HepG2 (cell line): ENCODE data around the gene RUBCNL. TPM values are rescaled to one million over a fixed set of nuclear protein-coding genes. Genes with fewer than 3 reads are reported as not detected.
A peak's percentile ranks its signal among the peaks of the same experiment; 100 is the strongest.

Experiments used
- ELF3 ChIP-seq: IDR thresholded peaks from 2 replicates; pipeline ENCODE4 v1.6.1; 2016; ENCODE audit warnings: missing genetic modification reagents, missing compliant biosample characterization
- EP300 ChIP-seq, 3 experiments: sonication (generic) in 1 of 3; formaldehyde crosslinking in 1 of 3; IDR thresholded peaks; 2 replicates each; pipeline versions ENCODE4 v1.5.1 to v1.6.1; 2011 to 2020; ENCODE audit warnings: low read depth in 2 of 3, low read length in 2 of 3, borderline replicate concordance in 1 of 3, improper control_type of control experiment in 1 of 3, mild to moderate bottlenecking in 1 of 3, missing genetic modification reagents in 1 of 3, moderate library complexity in 1 of 3
- FOXA1 ChIP-seq, 2 experiments: fragments of 450-650 bp in 1 of 2; sonication (generic) in 1 of 2; formaldehyde crosslinking in 1 of 2; IDR thresholded peaks; 2 replicates each; pipeline versions ENCODE4 v1.4.0 to v1.6.1; 2016 to 2020; ENCODE audit warnings: missing genetic modification reagents in 1 of 2
- FOXA3 ChIP-seq: IDR thresholded peaks from 2 replicates; pipeline ENCODE4 v1.6.1; 2016; ENCODE audit warnings: missing genetic modification reagents, missing compliant biosample characterization
- GATAD2A ChIP-seq: IDR thresholded peaks from 2 replicates; pipeline ENCODE4 v1.6.1; 2016
- GPN1 ChIP-seq: sonication (generic); formaldehyde crosslinking; IDR thresholded peaks from 2 replicates; pipeline ENCODE4 v1.5.1; 2020; ENCODE audit warnings: missing genetic modification reagents, borderline replicate concordance
- JUND ChIP-seq: sonication (generic); formaldehyde crosslinking; IDR thresholded peaks from 2 replicates; pipeline ENCODE4 v1.8.0; 2022; ENCODE audit warnings: mild to moderate bottlenecking, missing genetic modification reagents
- MED1 ChIP-seq: sonication (generic); formaldehyde crosslinking; IDR thresholded peaks from 2 replicates; pipeline ENCODE4 v1.4.0; 2020; ENCODE audit warnings: missing genetic modification reagents
- MEF2D ChIP-seq: sonication (generic); formaldehyde crosslinking; IDR thresholded peaks from 2 replicates; pipeline ENCODE4 v1.5.1; 2020; ENCODE audit warnings: mild to moderate bottlenecking, missing genetic modification reagents
- NBN ChIP-seq: fragments of 450-650 bp; conservative IDR thresholded peaks from 2 replicates; pipeline ENCODE4 v1.6.1; 2017
- RBAK ChIP-seq: sonication (generic); formaldehyde crosslinking; IDR thresholded peaks from 2 replicates; pipeline ENCODE4 v1.5.1; 2020; ENCODE audit warnings: mild to moderate bottlenecking, missing genetic modification reagents
- SOX5 ChIP-seq: IDR thresholded peaks from 2 replicates; pipeline ENCODE4 v1.6.1; 2016; ENCODE audit warnings: borderline replicate concordance
- SOX6 ChIP-seq, 2 experiments: fragments of 450-650 bp in 1 of 2; sonication (generic) in 1 of 2; formaldehyde crosslinking in 1 of 2; IDR thresholded peaks; 2 replicates each; pipeline versions ENCODE4 v1.4.0 to v1.6.1; 2017 to 2020; ENCODE audit warnings: antibody characterized with exemption in 1 of 2, mild to moderate bottlenecking in 1 of 2, missing genetic modification reagents in 1 of 2
- ZMYM2 ChIP-seq: sonication (generic); formaldehyde crosslinking; IDR thresholded peaks from 2 replicates; pipeline ENCODE4 v1.8.0; 2022; ENCODE audit warnings: mild to moderate bottlenecking, missing genetic modification reagents
- ZNF101 ChIP-seq: sonication (generic); formaldehyde crosslinking; IDR thresholded peaks from 2 replicates; pipeline ENCODE4 v1.4.0; 2020; ENCODE audit warnings: mild to moderate bottlenecking, low read depth, missing genetic modification reagents, borderline replicate concordance
- polyA plus RNA-seq, 8 experiments: library from polyadenylated mRNA; depleted of rRNA in 3 of 8; stranded (reverse) in 7 of 8; unstranded in 1 of 8; fragments of >200 nt; fragmentation: Illumina TruSeq in 4 of 8; extraction: Trizol in 4 of 8; gene quantifications; 2 replicates each; pipeline versions ENCODE4 v1.2.1 to v1.2.3, GENCODE V29; 2011 to 2016; ENCODE audit warnings: low read depth in 4 of 8, missing spikeins in 1 of 8, mixed read lengths in 1 of 8; ENCODE audit not compliant: insufficient read depth in 1 of 8
- total RNA-seq, 5 experiments: library from RNA; depleted of rRNA; stranded (reverse); fragments of >200 nt; fragmentation: Illumina TruSeq; extraction: Trizol; gene quantifications; 2 replicates each; pipeline ENCODE4 v1.2.3, GENCODE V29; 2016; ENCODE audit warnings: low read depth in 1 of 5
- TF ChIP-seq, protein P1 (sequence below): sonication (generic); formaldehyde crosslinking; IDR thresholded peaks from 2 replicates; pipeline ENCODE4 v1.4.0; 2020; ENCODE audit warnings: mild to moderate bottlenecking, missing genetic modification reagents
- TF ChIP-seq, protein P2 (sequence below): IDR thresholded peaks from 2 replicates; pipeline ENCODE4 v1.6.1; 2016; ENCODE audit warnings: low read depth
- TF ChIP-seq, protein P3 (sequence below): sonication (generic); formaldehyde crosslinking; IDR thresholded peaks from 2 replicates; pipeline ENCODE4 v1.8.1; 2023; ENCODE audit warnings: mild to moderate bottlenecking, missing genetic modification reagents
- TF ChIP-seq, protein P4 (sequence below): IDR thresholded peaks from 2 replicates; pipeline ENCODE4 v1.6.1; 2016
- TF ChIP-seq, protein P5 (sequence below): sonication (generic); formaldehyde crosslinking; IDR thresholded peaks from 2 replicates; pipeline ENCODE4 v1.4.0; 2020; ENCODE audit warnings: mild to moderate bottlenecking, missing genetic modification reagents

Gene RUBCNL
- total and polyA plus RNA-seq, 2 of the 13 experiments (the other 11 are each of a cell fraction or from before 2014, with no cell fraction given): not detected

DNA sequence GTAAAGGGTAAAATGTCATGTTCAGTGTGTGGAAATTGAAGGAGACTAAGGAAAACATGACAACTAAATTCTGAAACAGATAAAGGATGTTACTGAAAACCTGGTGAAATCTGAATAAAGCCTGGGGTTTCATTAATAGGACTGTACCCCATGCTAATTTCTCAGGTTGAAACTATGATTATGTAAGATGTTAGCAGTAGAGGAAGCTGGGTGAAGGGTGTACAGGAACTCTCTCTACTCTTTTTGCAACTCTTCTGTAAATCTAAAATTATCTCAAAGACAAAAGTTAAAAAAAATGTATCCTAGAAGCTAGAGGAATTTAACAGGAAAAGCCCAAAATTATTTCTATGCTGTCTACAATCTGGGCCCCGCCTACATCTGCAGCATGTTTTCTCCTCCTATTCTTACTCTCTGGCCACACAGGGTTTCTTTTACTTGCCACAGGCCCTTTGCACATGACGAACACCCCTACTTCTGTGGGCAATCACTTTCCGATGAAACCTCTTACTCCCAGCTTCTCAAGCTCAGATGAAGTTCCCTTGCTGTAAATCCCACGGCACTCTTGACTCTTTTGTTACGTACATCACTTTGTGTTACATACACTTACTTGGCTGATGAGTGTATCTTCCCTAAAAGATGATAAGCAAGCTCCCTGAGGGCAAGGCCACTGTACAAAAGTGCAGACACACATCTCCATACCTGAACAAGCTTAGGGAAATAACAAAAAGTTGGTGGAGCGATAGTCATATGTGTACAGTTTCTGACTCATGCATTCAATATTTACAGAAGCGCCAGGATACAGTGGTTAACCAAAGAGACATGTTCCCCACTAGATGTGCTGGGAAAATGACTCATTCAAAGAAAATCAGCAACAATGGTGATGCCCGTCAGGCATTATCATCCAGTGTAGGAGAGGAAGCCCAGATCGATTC lies 32.6 kb downstream of the RUBCNL start (continued):
- no peak for TF ChIP-seq NBN
- TF ChIP-seq, protein P1, sequence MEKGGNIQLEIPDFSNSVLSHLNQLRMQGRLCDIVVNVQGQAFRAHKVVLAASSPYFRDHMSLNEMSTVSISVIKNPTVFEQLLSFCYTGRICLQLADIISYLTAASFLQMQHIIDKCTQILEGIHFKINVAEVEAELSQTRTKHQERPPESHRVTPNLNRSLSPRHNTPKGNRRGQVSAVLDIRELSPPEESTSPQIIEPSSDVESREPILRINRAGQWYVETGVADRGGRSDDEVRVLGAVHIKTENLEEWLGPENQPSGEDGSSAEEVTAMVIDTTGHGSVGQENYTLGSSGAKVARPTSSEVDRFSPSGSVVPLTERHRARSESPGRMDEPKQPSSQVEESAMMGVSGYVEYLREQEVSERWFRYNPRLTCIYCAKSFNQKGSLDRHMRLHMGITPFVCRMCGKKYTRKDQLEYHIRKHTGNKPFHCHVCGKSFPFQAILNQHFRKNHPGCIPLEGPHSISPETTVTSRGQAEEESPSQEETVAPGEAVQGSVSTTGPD (CRISPR knock-in tag): peak; percentile 59; the same call in 1 of the 2 replicates
- TF ChIP-seq, protein P2, sequence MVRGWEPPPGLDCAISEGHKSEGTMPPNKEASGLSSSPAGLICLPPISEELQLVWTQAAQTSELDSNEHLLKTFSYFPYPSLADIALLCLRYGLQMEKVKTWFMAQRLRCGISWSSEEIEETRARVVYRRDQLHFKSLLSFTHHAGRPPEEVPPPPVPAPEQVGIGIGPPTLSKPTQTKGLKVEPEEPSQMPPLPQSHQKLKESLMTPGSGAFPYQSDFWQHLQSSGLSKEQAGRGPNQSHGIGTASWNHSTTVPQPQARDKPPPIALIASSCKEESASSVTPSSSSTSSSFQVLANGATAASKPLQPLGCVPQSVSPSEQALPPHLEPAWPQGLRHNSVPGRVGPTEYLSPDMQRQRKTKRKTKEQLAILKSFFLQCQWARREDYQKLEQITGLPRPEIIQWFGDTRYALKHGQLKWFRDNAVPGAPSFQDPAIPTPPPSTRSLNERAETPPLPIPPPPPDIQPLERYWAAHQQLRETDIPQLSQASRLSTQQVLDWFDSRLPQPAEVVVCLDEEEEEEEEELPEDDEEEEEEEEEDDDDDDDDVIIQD: peak; percentile 36; the same call in 1 of the 2 replicates
- TF ChIP-seq EP300 (IDR thresholded peaks at IDR 0.05; ENCODE audit: low read depth in 2 of 2, low read length in 2 of 2): peak in 1 of 2 experiments; percentile 23; a peak in 1 of 4 replicates
- no peak for TF ChIP-seq EP300 (CRISPR knock-in tag; IDR thresholded peaks at IDR 0.05; ENCODE audit: borderline replicate concordance)
- TF ChIP-seq ZNF101 (CRISPR knock-in tag): no peak
- TF ChIP-seq, protein P3, sequence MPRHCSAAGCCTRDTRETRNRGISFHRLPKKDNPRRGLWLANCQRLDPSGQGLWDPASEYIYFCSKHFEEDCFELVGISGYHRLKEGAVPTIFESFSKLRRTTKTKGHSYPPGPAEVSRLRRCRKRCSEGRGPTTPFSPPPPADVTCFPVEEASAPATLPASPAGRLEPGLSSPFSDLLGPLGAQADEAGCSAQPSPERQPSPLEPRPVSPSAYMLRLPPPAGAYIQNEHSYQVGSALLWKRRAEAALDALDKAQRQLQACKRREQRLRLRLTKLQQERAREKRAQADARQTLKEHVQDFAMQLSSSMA (CRISPR knock-in tag): no peak
- TF ChIP-seq JUND: peak; percentile 63; the same call in 1 of the 2 replicates
- peak; percentile 45; the same call in 1 of the 2 replicates for TF ChIP-seq RBAK (CRISPR knock-in tag)
- TF ChIP-seq FOXA1 (IDR thresholded peaks at IDR 0.05): peak; percentile 49; the same call in 1 of the 2 replicates
- TF ChIP-seq FOXA1 (CRISPR knock-in tag; IDR thresholded peaks at IDR 0.05): peak; percentile 62
- TF ChIP-seq, protein P4, sequence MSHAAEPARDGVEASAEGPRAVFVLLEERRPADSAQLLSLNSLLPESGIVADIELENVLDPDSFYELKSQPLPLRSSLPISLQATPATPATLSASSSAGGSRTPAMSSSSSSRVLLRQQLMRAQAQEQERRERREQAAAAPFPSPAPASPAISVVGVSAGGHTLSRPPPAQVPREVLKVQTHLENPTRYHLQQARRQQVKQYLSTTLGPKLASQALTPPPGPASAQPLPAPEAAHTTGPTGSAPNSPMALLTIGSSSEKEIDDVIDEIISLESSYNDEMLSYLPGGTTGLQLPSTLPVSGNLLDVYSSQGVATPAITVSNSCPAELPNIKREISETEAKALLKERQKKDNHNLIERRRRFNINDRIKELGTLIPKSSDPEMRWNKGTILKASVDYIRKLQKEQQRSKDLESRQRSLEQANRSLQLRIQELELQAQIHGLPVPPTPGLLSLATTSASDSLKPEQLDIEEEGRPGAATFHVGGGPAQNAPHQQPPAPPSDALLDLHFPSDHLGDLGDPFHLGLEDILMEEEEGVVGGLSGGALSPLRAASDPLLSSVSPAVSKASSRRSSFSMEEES: peak; percentile 42; the same call in 1 of the 2 replicates
- TF ChIP-seq, protein P5, sequence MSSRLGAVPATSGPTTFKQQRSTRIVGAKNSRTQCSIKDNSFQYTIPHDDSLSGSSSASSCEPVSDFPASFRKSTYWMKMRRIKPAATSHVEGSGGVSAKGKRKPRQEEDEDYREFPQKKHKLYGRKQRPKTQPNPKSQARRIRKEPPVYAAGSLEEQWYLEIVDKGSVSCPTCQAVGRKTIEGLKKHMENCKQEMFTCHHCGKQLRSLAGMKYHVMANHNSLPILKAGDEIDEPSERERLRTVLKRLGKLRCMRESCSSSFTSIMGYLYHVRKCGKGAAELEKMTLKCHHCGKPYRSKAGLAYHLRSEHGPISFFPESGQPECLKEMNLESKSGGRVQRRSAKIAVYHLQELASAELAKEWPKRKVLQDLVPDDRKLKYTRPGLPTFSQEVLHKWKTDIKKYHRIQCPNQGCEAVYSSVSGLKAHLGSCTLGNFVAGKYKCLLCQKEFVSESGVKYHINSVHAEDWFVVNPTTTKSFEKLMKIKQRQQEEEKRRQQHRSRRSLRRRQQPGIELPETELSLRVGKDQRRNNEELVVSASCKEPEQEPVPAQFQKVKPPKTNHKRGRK (CRISPR knock-in tag): no peak
- peak; percentile 28; the same call in 1 of the 2 replicates for TF ChIP-seq MEF2D (CRISPR knock-in tag)
- peak; percentile 77; the same call in 1 of the 2 replicates for TF ChIP-seq SOX5 (CRISPR knock-in tag)
- TF ChIP-seq FOXA3 (CRISPR knock-in tag): peak; percentile 84
- TF ChIP-seq GPN1 (CRISPR knock-in tag): no peak
- TF ChIP-seq MED1 (CRISPR knock-in tag): no peak
- 0 out of 2 replicates have a peak, but pooled peaks have one; percentile 13 for TF ChIP-seq ELF3 (CRISPR knock-in tag)
- peak; percentile 58; the same call in 1 of the 2 replicates for TF ChIP-seq ZMYM2 (CRISPR knock-in tag)
- peak; percentile 24; the same call in 1 of the 2 replicates for TF ChIP-seq GATAD2A
- no peak for TF ChIP-seq SOX6 (IDR thresholded peaks at IDR 0.05)
- TF ChIP-seq SOX6 (CRISPR knock-in tag; IDR thresholded peaks at IDR 0.05): peak; percentile 73
